ENCODE data around the gene OR2D3.

DNA sequence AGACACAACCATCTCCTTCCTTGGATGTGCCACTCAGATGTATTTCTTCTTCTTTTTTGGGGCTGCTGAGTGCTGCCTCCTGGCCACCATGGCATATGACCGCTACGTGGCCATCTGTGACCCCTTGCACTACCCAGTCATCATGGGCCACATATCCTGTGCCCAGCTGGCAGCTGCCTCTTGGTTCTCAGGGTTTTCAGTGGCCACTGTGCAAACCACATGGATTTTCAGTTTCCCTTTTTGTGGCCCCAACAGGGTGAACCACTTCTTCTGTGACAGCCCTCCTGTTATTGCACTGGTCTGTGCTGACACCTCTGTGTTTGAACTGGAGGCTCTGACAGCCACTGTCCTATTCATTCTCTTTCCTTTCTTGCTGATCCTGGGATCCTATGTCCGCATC, 43.9 kb upstream of the OR2D3 start:
- TF ChIP-seq CTCF (IDR thresholded peaks at IDR 0.05; ENCODE audit: low read depth, low read length, poor library complexity, severe bottlenecking) (no peak), EZH2phosphoT487 (IDR thresholded peaks at IDR 0.05; ENCODE audit: borderline replicate concordance, low read length) (no peak)
